HG03097 (cell line): ENCODE results near the gene XIRP2.
"Not testable (repeated sequence)": the region's sequence is repeated elsewhere in the genome, so short reads cannot be mapped to it uniquely, and the experiment has no call there.

Experiments used
- ATAC-seq: cut with Tn5 transposase; IDR thresholded peaks from one replicate; pipeline ENCODE4 v1.9.1; 2021; ENCODE audit not compliant: unreplicated experiment, low FRiP score

Gene XIRP2

GRCh38 chr2:167187978-167188967 lies 300.0 kb downstream of the XIRP2 start:
- no peak for ATAC-seq

GRCh38 chr2:167190053-167190452 lies 301.8 kb downstream of the XIRP2 start:
- no peak for ATAC-seq

- no peak for ATAC-seq
These were observed 303.3 kb downstream of the XIRP2 start for GRCh38 chr2:167191588-167191987.

- no peak for ATAC-seq
These were observed 304.6 kb downstream of the XIRP2 start for GRCh38 chr2:167192833-167193232.

GRCh38 chr2:167196461-167197252 lies 308.4 kb downstream of the XIRP2 start:
- no peak for ATAC-seq

- no peak for ATAC-seq
These were observed 309.7 kb downstream of the XIRP2 start for GRCh38 chr2:167198009-167198408.

GRCh38 chr2:167198576-167198975 lies 310.3 kb downstream of the XIRP2 start:
- no peak for ATAC-seq

- ATAC-seq, result no peak
These were observed 311.7 kb downstream of the XIRP2 start for GRCh38 chr2:167200019-167200418.

- no peak for ATAC-seq
These were observed 321.5 kb downstream of the XIRP2 start for GRCh38 chr2:167209784-167210183.

GRCh38 chr2:167212014-167212648 lies 323.9 kb downstream of the XIRP2 start:
- no peak for ATAC-seq

- ATAC-seq, result no peak
These were observed 327.3 kb downstream of the XIRP2 start for GRCh38 chr2:167215595-167215994.

GRCh38 chr2:167237478-167237877 lies 349.2 kb downstream of the XIRP2 start:
- ATAC-seq, result no peak

GRCh38 chr2:167240671-167241070 lies 352.4 kb downstream of the XIRP2 start:
- no peak for ATAC-seq

- no peak for ATAC-seq
These were observed 360.9 kb downstream of the XIRP2 start for GRCh38 chr2:167249197-167249596.

- no peak for ATAC-seq
These were observed 364.7 kb downstream of the XIRP2 start for GRCh38 chr2:167253025-167253424.

GRCh38 chr2:167254721-167255120 lies 366.4 kb downstream of the XIRP2 start:
- no peak for ATAC-seq

- ATAC-seq, result no peak
These were observed 370.4 kb downstream of the XIRP2 start for GRCh38 chr2:167258712-167259111.

GRCh38 chr2:167264380-167264779 lies 376.1 kb downstream of the XIRP2 start:
- no peak for ATAC-seq

- no peak for ATAC-seq
These were observed 376.7 kb downstream of the XIRP2 start for GRCh38 chr2:167265004-167265403.

- ATAC-seq, result no peak
These were observed 377.4 kb downstream of the XIRP2 start for GRCh38 chr2:167265722-167266121.

- ATAC-seq, result not testable (repeated sequence)
These were observed 380.0 kb downstream of the XIRP2 start for GRCh38 chr2:167268245-167268644.
